Vagina (tissue), 2 donors: ENCODE measurements around the gene CRYGD.

Experiments
- CTCF ChIP-seq, 3 experiments: fragments of 450-650 bp in 2 of 3; fragments of 200-600 bp in 1 of 3; sonication (generic) in 1 of 3; IDR thresholded peaks; one replicate each; pipeline ENCODE4 v1.5.1; 2017 to 2019; ENCODE audit warnings: antibody characterized with exemption in 3 of 3, mild to moderate bottlenecking in 2 of 3, moderate library complexity in 2 of 3
- POLR2A ChIP-seq, 2 donors: fragments of 450-650 bp; IDR thresholded peaks; one replicate each; pipeline ENCODE4 v1.6.1; 2017; ENCODE audit warnings: antibody characterized with exemption in 2 of 2, mild to moderate bottlenecking in 2 of 2, moderate library complexity in 2 of 2

GRCh38 chr2:208153156-208153555 lies 28.8 kb upstream of the CRYGD start:
- TF ChIP-seq CTCF (IDR thresholded peaks at IDR 0.05), result no peak
- TF ChIP-seq POLR2A (IDR thresholded peaks at IDR 0.05), result no peak
